H1 (cell line): ENCODE data around the gene MBNL1. TPM values are rescaled to one million over a fixed set of nuclear protein-coding genes. Genes with fewer than 3 reads are reported as not detected.
"Not testable (repeated sequence)": the region's sequence is repeated elsewhere in the genome, so short reads cannot be mapped to it uniquely, and the experiment has no call there.

Experiments
- CTCF ChIA-PET: fragments of 300-600 bp; sonication (Branson Sonifier 250); formaldehyde crosslinking; loops from one replicate; lab custom pipeline; 2021; ENCODE audit not compliant: partially characterized antibody; lab: Charles Lee
- POLR2A ChIA-PET: fragments of 300-600 bp; sonication (Branson Sonifier 250); formaldehyde crosslinking; loops from one replicate; lab custom pipeline; 2021; ENCODE audit warnings: inconsistent platforms; ENCODE audit not compliant: partially characterized antibody; lab: Charles Lee
- DNase-seq, 2 experiments: peaks; one replicate each; pipeline versions ENCODE4 v3.0.0 to v3.0.0-alpha.2; 2010 to 2022; ENCODE audit warnings: low spot score in 2 of 2, low read depth in 1 of 2, mixed read lengths in 1 of 2
- FAIRE-seq: peaks from 2 replicates; lab custom pipeline; 2011; peaks lifted over from hg19 to GRCh38; lab: Jason Lieb, UNC
- H2AFZ ChIP-seq: 2 replicates; pipeline ENCODE4 v1.8.1; 2012; ENCODE audit warnings: low read length, inconsistent platforms
- H2AK5ac ChIP-seq: 2 replicates; pipeline ENCODE4 v1.6.1; 2013; ENCODE audit warnings: low read depth, low read length
- H2BK120ac ChIP-seq: replicated peaks from 2 replicates; pipeline ENCODE3; 2013; ENCODE audit warnings: low read depth, low read length, inconsistent platforms
- H2BK12ac ChIP-seq: 2 replicates; pipeline ENCODE4 v1.6.1; 2013; ENCODE audit warnings: low read depth, low read length
- H2BK15ac ChIP-seq: 2 replicates; pipeline ENCODE4 v1.6.1; 2013; ENCODE audit warnings: low read length
- H2BK20ac ChIP-seq: 2 replicates; pipeline ENCODE4 v1.6.1; 2013; ENCODE audit warnings: low read length
- H2BK5ac ChIP-seq: 2 replicates; pipeline ENCODE4 v1.6.1; 2013; ENCODE audit warnings: low read depth, low read length
- H3K14ac ChIP-seq: 2 replicates; pipeline ENCODE4 v1.6.1; 2013; ENCODE audit warnings: inconsistent platforms; ENCODE audit not compliant: insufficient read length
- H3K18ac ChIP-seq: 2 replicates; pipeline ENCODE4 v1.6.1; 2013; ENCODE audit warnings: low read length; ENCODE audit errors: extremely low read depth
- H3K23ac ChIP-seq: 2 replicates; pipeline ENCODE4 v1.6.1; 2013; ENCODE audit warnings: inconsistent platforms; ENCODE audit not compliant: insufficient read length
- H3K23me2 ChIP-seq: 2 replicates; pipeline ENCODE4 v1.6.1; 2013; ENCODE audit warnings: low read depth, low read length
- H3K27ac ChIP-seq: 2 replicates; pipeline ENCODE4 v1.6.1; 2011; ENCODE audit warnings: low read depth, low read length, inconsistent platforms
- H3K27me3 ChIP-seq, 4 experiments: replicated peaks in 1 of 4; 1 replicate in 1 of 4; 2 replicates in 3 of 4; pipeline versions ENCODE4 v1.6.1 to v1.8.1; 2011 to 2013; ENCODE audit warnings: low read length in 3 of 4, mild to moderate bottlenecking in 3 of 4, inconsistent platforms in 2 of 4, mixed read lengths in 2 of 4, moderate library complexity in 1 of 4; ENCODE audit not compliant: control insufficient read depth in 3 of 4, insufficient read depth in 3 of 4; ENCODE audit errors: extremely low read depth in 1 of 4
- H3K36me3 ChIP-seq, 4 experiments: 2 replicates each; pipeline versions ENCODE4 v1.6.1 to v1.8.1; 2011 to 2013; ENCODE audit warnings: mild to moderate bottlenecking in 4 of 4, low read length in 3 of 4, moderate library complexity in 2 of 4, control low read depth in 1 of 4, inconsistent platforms in 1 of 4; ENCODE audit not compliant: insufficient read depth in 4 of 4, control insufficient read depth in 2 of 4
- H3K4ac ChIP-seq: replicated peaks from 2 replicates; pipeline ENCODE3; 2013; ENCODE audit warnings: low read length, low read depth, mixed read lengths, inconsistent platforms; ENCODE audit not compliant: insufficient read length
- H3K4me1 ChIP-seq, 4 experiments: replicated peaks in 1 of 4; 1 replicate in 1 of 4; 2 replicates in 3 of 4; pipeline versions ENCODE4 v1.6.1 to v1.8.1; 2011 to 2013; ENCODE audit warnings: low read length in 3 of 4, inconsistent platforms in 2 of 4, mixed read lengths in 1 of 4; ENCODE audit not compliant: insufficient read depth in 4 of 4, control insufficient read depth in 3 of 4
- H3K4me2 ChIP-seq, 2 experiments: 2 replicates each; pipeline versions ENCODE4 v1.6.1 to v1.8.1; 2011 to 2013; ENCODE audit warnings: low read depth in 2 of 2, low read length in 2 of 2, control low read depth in 1 of 2, inconsistent platforms in 1 of 2, mild to moderate bottlenecking in 1 of 2; ENCODE audit not compliant: insufficient read depth in 1 of 2
- H3K4me3 ChIP-seq, 4 experiments: fragments of 200-600, 300-600 bp in 1 of 4; sonication (generic), shearing (Covaris generic), sonication (Bioruptor Twin) in 1 of 4; 2 replicates each; pipeline versions ENCODE4 v1.5.1 to v1.8.1; 2011 to 2016; ENCODE audit warnings: low read length in 4 of 4, low read depth in 3 of 4, control low read depth in 2 of 4, inconsistent platforms in 2 of 4, mild to moderate bottlenecking in 2 of 4, mixed read lengths in 1 of 4, moderate library complexity in 1 of 4; ENCODE audit not compliant: insufficient read depth in 2 of 4; ENCODE audit errors: extremely low read depth in 1 of 4
- H3K56ac ChIP-seq: replicated peaks from 2 replicates; pipeline ENCODE3; 2013; ENCODE audit warnings: low read depth, mild to moderate bottlenecking, mixed read lengths, low read length, inconsistent platforms; ENCODE audit not compliant: insufficient read length
- H3K79me1 ChIP-seq: 2 replicates; pipeline ENCODE4 v1.6.1; 2013; ENCODE audit warnings: low read depth, low read length, control low read depth
- H3K79me2 ChIP-seq, 2 experiments: 2 replicates each; pipeline versions ENCODE4 v1.6.1 to v1.8.1; 2012 to 2013; ENCODE audit warnings: low read length in 2 of 2, mild to moderate bottlenecking in 2 of 2, inconsistent platforms in 1 of 2; ENCODE audit not compliant: insufficient read depth in 2 of 2, control insufficient read depth in 1 of 2
- H3K9ac ChIP-seq, 4 experiments: replicated peaks in 1 of 4; 1 replicate in 1 of 4; 2 replicates in 3 of 4; pipeline versions ENCODE4 v1.6.1 to v1.8.1; 2011 to 2013; ENCODE audit warnings: low read depth in 3 of 4, low read length in 3 of 4, control low read depth in 2 of 4, mild to moderate bottlenecking in 2 of 4, moderate library complexity in 2 of 4, inconsistent platforms in 1 of 4; ENCODE audit errors: extremely low read depth in 1 of 4
- H3K9me3 ChIP-seq, 2 experiments: 2 replicates each; pipeline versions ENCODE4 v1.6.1 to v1.8.1; 2012 to 2013; ENCODE audit warnings: mild to moderate bottlenecking in 2 of 2, moderate library complexity in 2 of 2, control low read depth in 1 of 2, inconsistent platforms in 1 of 2, low read depth in 1 of 2, low read length in 1 of 2, mixed read lengths in 1 of 2; ENCODE audit not compliant: insufficient read depth in 2 of 2
- H4K20me1 ChIP-seq, 2 experiments: replicated peaks in 1 of 2; 2 replicates each; pipeline versions ENCODE3 to v1.8.1; 2011 to 2013; ENCODE audit warnings: inconsistent platforms in 2 of 2, low read length in 2 of 2, mild to moderate bottlenecking in 1 of 2; ENCODE audit not compliant: insufficient read depth in 2 of 2, control insufficient read depth in 1 of 2
- H4K5ac ChIP-seq: 2 replicates; pipeline ENCODE4 v1.6.1; 2013; ENCODE audit warnings: low read length, low read depth, mixed read lengths, inconsistent platforms; ENCODE audit not compliant: insufficient read length
- H4K8ac ChIP-seq: 2 replicates; pipeline ENCODE4 v1.8.0; 2013; ENCODE audit warnings: mild to moderate bottlenecking, moderate library complexity, low read length, inconsistent platforms; ENCODE audit not compliant: insufficient read depth; ENCODE audit errors: extremely low read depth
- H4K91ac ChIP-seq: replicated peaks from 2 replicates; pipeline ENCODE3; 2013; ENCODE audit warnings: low read length, mixed read lengths, inconsistent platforms; ENCODE audit not compliant: insufficient read length
- ATF2 ChIP-seq: IDR thresholded peaks from 2 replicates; pipeline ENCODE4 v1.6.1; 2012; ENCODE audit warnings: low read length, inconsistent platforms
- CHD2 ChIP-seq: IDR thresholded peaks from 2 replicates; pipeline ENCODE4 v1.6.1; 2012; ENCODE audit warnings: low read length, improper control_type of control experiment
- NANOG ChIP-seq: IDR thresholded peaks from 2 replicates; pipeline ENCODE4 v1.6.1; 2011; ENCODE audit warnings: low read length, low read depth, mild to moderate bottlenecking, inconsistent platforms; ENCODE audit not compliant: insufficient read depth, poor library complexity, severe bottlenecking
- TAF1 ChIP-seq: IDR thresholded peaks from 2 replicates; pipeline ENCODE4 v1.6.1; 2011; ENCODE audit warnings: mild to moderate bottlenecking, low read depth, low read length
- USF2 ChIP-seq: IDR thresholded peaks from 2 replicates; pipeline ENCODE4 v1.6.1; 2011; ENCODE audit warnings: low read length, improper control_type of control experiment
- polyA plus RNA-seq, 7 experiments: library from polyadenylated mRNA; depleted of rRNA in 3 of 7; stranded (reverse) in 5 of 7; unstranded in 2 of 7; fragments of >200 nt in 5 of 7; fragments of 200-250 nt in 2 of 7; gene quantifications; 1 replicate in 5 of 7; 2 replicates in 1 of 7; 4 replicates in 1 of 7; pipeline versions ENCODE4 v1.2.1 to v1.2.3, GENCODE V29; 2011 to 2013; ENCODE audit warnings: missing spikeins in 2 of 7, mixed read lengths in 2 of 7
- total RNA-seq: library from RNA; stranded (reverse); fragmentation: NEBNext Ultra II Directional; extraction: Animal tissue kit (Norgen Biotek cat#: 25700); gene quantifications from 2 replicates; pipeline ENCODE4 v1.2.1, GENCODE V29; 2021

Gene MBNL1
- total and polyA plus RNA-seq, 2 of the 8 experiments (the other 6 are each of a cell fraction or from before 2014, with no cell fraction given) = 5.0 to 16.4 TPM

GRCh38 chr3:152434142-152434541 lies 165.4 kb downstream of the MBNL1 start (continued):
- TF ChIP-seq USF2 = no peak
- no peak for TF ChIP-seq TAF1
- no peak for TF ChIP-seq NANOG
- TF ChIP-seq CHD2 = no peak
- no peak for TF ChIP-seq ATF2

DNA sequence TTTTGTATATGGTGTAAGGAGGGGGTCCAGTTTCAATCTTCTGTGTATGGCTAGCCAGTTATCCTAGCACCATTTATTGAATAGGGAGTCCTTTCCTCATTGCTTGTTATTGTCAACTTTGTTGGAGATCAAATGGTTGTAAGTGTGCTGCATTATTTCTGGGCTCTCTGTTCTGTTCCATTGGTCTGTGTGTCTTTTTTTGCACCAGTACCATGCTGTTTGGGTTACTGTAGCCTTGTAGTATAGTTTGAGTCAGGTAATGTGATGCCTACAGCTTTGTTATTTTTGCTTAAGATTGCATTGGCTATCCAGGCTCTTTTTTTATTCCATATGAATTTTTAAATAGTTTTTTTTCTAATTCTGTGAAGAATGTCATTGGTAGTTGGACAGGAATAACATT lies 166.5 kb downstream of the MBNL1 start:
- H3K23me2 ChIP-seq, H2BK15ac ChIP-seq, H4K8ac ChIP-seq, H3K4me1 ChIP-seq, H3K4ac ChIP-seq, H3K4me2 ChIP-seq, H3K27me3 ChIP-seq, H3K18ac ChIP-seq, H3K9me3 ChIP-seq, H3K23ac ChIP-seq, H2BK5ac ChIP-seq, H3K9ac ChIP-seq, H3K56ac ChIP-seq, H3K79me2 ChIP-seq, H3K79me1 ChIP-seq, H3K36me3 ChIP-seq, POLR2A ChIA-PET, H3K4me3 ChIP-seq, H4K91ac ChIP-seq, H2AFZ ChIP-seq, H3K14ac ChIP-seq, H2BK12ac ChIP-seq, H3K27ac ChIP-seq, FAIRE-seq, H2AK5ac ChIP-seq, H4K20me1 ChIP-seq, DNase-seq, H4K5ac ChIP-seq, H2BK20ac ChIP-seq, H2BK120ac ChIP-seq: not testable (repeated sequence)
- CTCF ChIA-PET = interaction anchor here (0.6 to 1.6 kb wide), 4 partner anchors 9 to 170 kb away, joined by 3 to 5 read pairs (median 4); no protein-coding TSS in a partner anchor
